Breast epithelium (tissue), 3 donors: ENCODE results near the gene SWSAP1.

Experiments
- POLR2A ChIP-seq: fragments of 450-650 bp; IDR thresholded peaks from one replicate; pipeline ENCODE4 v1.6.1; 2016; ENCODE audit warnings: antibody characterized with exemption, mild to moderate bottlenecking, moderate library complexity
- POLR2AphosphoS5 ChIP-seq, 3 donors: sonication (generic); formaldehyde crosslinking; IDR thresholded peaks; one replicate each; pipeline ENCODE4 v1.6.1; 2017; ENCODE audit warnings: antibody characterized with exemption in 3 of 3
- TF ChIP-seq, protein P1 (sequence below), 3 donors: fragments of 450-650 bp; IDR thresholded peaks; one replicate each; pipeline ENCODE4 v1.5.1; 2016 to 2017; ENCODE audit warnings: antibody characterized with exemption in 3 of 3, mild to moderate bottlenecking in 3 of 3, moderate library complexity in 3 of 3

DNA sequence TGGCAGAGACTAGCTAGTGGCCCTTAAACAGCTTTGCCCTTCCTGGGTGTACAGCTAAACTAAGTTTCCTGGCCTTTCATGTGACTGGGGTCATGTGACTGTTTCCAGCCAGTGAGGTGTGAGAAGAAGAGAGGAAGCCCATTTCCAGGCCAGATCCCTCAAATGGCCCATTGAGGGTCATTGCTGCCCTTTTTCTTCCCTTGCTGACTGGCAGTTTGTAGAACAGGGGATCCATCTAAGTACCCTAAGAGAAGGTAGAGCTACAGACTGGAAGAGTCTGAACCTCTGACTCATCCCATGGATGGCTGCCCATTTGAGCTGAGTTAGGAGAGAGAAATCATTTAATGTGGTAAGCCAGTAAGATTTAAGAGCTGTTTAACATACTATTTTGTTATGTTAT is 2.8 kb downstream of the SWSAP1 start:
- TF ChIP-seq POLR2A = no peak
- TF ChIP-seq, protein P1, sequence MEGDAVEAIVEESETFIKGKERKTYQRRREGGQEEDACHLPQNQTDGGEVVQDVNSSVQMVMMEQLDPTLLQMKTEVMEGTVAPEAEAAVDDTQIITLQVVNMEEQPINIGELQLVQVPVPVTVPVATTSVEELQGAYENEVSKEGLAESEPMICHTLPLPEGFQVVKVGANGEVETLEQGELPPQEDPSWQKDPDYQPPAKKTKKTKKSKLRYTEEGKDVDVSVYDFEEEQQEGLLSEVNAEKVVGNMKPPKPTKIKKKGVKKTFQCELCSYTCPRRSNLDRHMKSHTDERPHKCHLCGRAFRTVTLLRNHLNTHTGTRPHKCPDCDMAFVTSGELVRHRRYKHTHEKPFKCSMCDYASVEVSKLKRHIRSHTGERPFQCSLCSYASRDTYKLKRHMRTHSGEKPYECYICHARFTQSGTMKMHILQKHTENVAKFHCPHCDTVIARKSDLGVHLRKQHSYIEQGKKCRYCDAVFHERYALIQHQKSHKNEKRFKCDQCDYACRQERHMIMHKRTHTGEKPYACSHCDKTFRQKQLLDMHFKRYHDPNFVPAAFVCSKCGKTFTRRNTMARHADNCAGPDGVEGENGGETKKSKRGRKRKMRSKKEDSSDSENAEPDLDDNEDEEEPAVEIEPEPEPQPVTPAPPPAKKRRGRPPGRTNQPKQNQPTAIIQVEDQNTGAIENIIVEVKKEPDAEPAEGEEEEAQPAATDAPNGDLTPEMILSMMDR (IDR thresholded peaks at IDR 0.05) = no peak
- no peak for TF ChIP-seq POLR2AphosphoS5 (IDR thresholded peaks at IDR 0.05)
